RKO (cell line): ENCODE results near the gene CCDC183.
"Not testable (repeated sequence)": the region's sequence is repeated elsewhere in the genome, so short reads cannot be mapped to it uniquely, and the experiment has no call there.

Source experiments
- DNase-seq: peaks from one replicate; pipeline ENCODE4 v3.0.0-alpha.2; 2016; ENCODE audit warnings: low spot score

The CCDC183 gene

DNA sequence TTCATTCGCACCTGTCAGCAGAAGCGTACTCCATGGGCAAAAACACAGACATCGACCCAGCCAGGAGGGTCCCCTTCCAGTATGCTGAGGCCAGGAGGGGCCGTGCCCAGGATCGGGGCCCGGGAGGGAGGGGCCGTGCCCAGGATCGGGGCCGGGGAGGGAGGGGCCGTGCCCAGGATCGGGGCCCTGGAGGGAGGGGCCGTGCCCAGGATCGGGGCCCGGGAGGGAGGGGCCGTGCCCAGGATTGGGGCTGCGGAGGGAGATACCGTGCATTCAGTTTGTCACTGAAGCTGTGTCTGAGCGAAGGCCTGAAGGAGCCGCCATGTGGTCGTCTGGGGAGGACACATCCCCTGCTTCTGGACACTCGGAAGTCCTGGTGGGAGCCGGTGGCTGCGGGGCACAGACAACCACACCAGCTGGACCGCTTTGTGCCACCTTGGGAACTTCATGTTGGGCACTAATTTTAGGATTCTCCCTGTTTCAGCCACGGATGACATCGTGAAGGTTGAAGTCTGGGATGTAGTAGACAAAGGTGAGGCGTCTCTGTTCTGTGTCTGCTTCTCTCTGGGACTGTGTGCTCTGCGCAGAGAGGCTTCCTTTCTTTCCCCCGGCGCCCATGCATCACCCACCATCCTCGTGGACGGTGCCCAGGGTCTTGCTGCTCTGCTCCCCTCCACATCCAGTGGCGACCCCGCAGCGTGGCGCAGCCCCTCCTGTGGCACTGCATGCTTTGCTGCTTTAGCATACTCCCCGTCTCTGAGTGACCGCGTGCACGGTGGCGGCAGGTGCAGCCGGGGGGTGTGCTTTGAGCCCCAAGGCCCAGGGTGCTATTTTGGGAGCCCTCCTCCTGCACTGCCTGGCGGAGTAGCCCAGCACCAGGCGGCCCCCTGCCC, 29.4 kb downstream of the CCDC183 start:
- no peak for DNase-seq

DNA sequence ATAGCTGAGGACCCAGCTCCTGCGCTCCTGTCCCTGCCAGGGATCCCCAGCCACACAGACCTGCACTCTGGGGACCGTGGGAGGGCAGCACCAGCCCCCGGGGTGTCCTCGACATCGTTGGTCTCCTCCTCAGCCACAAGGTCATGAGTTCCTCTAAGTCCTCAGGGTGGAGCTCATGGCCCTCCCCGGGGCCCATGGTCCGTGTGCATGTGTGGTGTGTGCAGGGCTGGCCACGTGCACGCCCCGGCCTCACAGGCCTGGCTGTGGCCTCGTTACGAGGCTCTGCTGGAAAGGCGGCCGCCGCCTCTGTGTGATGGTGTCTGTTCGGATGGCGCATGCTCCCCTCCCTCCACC, 30.0 kb downstream of the CCDC183 start:
- no peak for DNase-seq

DNA sequence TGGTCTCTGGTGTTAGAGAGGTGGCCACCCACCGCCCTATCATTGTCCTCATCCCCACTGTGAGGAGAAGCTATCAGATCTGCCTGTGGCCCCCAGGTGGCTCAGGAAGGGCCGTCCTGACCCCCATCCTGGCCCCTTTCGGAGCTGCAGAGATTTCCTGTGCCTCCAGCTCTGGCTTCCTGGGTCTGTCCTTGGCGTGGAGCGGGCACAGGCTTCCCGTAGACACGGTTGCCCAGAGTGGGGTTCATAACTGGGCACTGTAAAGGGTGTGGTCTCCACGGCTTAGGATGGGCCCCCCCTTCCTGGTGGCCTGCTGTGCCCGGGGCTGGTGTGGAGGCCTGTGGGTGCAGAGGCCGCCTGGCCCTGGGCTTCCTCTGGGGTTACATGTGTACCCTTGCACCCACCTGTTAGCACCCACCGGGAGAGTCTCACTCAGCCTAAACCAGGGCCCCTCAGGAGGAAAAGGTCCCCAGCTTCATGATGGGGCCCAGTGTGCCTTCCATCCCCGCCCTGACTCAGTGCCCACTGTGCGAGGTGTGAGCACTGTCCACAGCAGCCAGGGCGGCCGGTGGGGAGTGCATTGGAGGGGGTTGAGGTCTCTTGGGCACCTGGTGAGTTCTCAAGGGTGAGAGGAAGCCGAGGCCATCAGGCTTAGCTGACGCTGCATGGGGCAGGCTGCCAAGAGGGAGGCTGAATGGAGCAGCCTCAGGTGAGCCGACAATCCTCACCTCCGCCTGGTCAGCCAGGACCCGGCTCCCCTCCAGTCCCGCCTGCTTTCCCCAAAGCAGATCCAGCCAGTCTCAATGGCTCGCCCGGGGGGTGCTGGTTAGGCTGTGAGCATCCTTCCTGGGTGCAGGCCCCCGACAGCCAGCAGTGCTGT, 30.8 kb downstream of the CCDC183 start:
- no peak for DNase-seq

DNA sequence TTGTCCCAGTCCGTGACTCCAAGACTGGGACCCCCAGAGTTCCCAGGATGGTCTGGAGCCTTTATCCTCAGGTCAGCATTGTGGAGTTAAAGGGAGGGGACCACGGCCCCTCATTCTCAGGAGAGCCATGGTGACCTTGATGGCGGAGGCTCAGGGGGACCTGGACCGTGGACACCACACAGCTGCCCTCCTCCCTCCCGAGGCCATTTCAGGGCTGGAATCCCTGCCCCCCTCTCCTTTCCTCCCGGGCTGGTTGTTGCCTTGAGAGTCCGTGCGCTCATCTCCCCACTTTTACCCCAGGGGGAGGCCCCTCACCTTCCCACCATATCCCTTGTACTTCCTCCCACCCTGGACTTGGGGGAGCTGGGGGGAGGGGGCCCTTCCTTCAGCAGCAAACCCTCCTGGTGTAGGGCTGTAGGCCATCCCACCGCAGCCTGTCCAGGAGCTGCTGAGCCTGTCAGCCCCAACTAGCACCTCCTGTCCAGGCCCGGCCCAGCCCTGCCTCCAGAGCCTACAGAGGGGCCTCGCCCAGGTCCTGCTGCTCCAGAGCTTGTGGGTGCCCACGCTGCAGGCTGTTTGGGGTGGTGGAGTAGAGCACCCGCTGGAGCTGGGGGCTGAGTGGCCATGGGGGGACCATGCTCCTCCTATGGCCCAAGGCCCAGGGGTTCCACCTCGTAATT, 31.8 kb downstream of the CCDC183 start:
- DNase-seq, result no peak

DNA sequence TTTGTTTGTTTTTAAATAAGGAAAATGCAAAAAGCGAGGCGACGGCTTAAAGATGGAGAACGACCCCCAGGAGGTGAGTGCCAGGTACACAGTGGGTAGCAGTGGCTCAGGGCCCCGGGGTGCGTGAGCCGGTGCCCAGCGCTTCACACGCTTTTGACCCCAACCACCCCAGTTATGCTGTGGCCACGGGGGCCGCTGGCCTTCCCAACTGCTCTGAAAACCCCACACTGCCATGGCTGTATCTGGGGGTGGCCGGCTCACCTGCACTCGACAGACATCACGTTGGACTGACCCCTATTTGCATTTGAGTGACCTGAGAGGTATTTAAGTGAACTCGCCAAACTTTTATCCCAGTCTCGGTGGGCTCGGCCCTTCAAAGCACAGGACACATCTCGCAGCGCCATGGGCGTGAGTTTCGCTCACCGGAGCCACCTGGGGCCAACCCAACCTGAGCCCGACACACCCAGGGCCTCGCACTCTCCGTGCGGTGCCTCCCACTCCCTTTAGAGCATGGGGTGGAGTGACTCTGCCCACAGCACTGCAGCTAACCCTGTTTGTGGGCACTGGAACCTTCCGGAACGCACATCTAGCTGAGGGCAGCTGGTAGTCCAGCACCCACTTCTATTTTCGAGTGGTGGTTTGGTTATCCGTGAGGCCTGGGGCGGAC, 32.5 kb downstream of the CCDC183 start:
- no peak for DNase-seq

DNA sequence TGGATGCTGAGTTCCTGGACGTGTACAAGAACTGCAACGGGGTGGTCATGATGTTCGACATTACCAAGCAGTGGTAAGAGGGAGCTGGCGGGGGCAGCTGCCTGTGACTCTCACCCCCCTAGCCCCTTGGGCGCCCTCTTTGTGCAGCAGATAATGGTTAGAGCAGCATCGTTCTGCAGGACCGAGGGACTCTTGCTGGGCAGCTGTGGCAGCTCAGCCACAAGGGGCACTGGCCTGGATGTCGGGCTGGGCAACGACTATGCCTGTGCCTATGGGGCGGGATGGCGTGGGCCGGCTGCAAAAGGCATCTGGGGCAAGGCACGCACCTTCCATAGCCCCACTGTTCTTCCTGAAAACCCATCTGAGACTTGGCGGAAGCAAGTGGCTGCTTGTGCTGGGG, 33.3 kb downstream of the CCDC183 start:
- no peak for DNase-seq

DNA sequence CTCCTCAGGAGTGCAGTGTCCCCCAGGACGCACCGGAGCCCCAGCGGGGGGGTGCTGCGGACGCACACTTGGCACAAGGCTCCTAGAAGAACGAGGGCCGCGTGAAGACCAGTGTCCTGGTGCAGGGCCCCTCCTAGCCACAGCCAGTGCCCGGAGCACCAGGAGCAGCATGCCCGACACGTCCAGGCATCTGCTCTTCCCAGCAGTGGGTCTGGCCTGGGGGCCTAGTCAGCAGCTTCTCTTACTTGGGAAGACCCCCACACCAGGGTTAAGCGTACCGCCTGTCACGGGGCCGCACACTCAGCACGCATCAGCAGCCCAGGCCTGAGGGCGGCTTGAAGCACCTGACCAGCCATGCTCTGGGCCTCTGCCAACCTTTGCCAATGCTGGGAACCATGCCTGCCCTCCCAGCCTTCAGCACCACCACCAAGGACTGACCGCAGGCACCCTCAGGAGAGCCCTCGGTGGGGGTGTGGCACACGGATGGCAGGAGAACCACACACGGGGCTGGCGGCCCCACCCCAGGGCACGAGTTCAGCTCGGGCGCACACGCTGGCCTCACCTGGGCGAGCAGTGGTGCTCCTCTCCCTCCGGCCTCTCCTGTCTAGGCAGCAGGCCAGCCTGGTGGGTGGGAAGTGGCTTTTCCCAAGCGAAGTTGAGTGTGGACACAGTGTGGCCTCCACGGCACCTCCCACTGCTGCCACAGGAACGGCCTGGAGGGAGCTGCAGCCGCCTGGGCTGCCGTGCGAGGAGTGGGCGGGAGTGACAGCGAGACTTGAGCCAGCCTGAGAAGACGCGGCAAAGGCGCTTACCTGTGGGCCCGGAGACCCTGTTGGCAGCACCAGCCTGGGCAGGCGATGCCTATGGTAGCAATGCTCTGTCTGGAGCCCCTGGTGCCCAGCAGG, 34.1 kb downstream of the CCDC183 start:
- DNase-seq, result no peak

DNA sequence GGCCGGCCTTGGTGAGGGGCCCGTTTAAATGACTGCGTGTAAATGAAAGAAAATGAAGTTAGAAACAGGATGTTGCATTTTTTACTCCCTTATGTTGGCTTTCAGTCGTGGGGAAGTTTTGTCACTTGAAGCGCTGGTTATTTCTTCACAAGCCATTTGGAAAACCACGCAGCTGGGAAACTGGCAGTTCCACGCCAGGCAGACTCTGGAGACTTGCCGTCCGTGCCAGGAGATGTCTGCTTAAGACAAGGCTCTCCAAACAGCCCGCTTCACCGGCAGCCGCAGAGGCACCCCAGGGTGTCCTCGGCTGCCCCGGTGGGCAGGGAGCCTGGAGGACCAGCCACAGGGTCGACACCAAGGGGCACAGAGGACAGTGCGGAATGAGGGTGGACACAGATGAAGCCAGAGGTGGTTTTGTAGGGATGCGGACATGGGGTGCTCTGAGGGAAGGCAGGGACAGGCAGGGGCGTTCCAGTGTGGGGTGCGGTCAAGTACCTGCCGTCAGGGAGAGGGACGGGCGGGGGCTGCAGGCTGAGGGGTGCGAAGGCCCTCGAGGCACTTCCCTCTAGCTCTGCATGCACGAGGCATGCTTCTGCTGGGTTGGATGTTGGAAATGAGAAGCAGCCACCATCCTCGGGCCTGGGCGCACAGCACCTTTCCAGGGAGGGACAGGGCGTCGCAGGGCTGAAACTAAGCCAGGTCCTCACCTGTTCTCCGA, 35.0 kb downstream of the CCDC183 start:
- no peak for DNase-seq

DNA sequence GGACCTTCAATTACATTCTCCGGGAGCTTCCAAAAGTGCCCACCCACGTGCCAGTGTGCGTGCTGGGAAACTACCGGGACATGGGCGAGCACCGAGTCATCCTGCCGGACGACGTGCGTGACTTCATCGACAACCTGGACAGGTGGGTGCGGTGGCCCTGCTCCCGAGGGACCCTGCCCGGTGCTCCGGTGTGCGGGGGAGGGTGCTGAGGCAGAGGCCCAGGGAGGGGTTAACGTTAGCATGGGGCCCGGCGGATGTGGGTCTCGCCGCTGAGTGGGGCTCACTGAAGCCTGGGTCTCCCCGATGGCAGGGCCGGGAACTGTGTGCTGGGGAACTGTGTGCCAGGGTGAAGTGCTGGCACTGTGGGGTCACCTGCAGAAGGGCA, 35.6 kb downstream of the CCDC183 start:
- no peak for DNase-seq

DNA sequence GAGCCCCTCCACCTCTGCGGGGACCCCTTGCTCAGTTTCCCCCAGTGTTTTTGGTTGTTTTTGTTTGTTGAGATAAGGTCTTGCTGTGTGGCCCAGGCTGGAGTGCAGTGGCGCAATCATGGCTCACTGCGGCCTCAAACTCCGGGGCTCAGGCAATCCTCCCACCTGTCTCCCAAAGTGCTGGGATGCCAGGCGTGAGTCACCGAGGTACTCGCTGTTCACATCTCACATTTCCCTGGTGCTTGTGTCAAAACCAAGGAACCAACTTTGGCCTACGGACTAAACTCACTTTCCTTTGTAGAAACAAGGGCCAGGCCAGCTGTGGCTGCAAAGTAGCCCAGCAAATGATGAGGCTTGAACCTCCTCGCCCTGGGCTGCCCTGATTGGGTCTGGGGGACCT, 36.4 kb downstream of the CCDC183 start:
- DNase-seq, result no peak

DNA sequence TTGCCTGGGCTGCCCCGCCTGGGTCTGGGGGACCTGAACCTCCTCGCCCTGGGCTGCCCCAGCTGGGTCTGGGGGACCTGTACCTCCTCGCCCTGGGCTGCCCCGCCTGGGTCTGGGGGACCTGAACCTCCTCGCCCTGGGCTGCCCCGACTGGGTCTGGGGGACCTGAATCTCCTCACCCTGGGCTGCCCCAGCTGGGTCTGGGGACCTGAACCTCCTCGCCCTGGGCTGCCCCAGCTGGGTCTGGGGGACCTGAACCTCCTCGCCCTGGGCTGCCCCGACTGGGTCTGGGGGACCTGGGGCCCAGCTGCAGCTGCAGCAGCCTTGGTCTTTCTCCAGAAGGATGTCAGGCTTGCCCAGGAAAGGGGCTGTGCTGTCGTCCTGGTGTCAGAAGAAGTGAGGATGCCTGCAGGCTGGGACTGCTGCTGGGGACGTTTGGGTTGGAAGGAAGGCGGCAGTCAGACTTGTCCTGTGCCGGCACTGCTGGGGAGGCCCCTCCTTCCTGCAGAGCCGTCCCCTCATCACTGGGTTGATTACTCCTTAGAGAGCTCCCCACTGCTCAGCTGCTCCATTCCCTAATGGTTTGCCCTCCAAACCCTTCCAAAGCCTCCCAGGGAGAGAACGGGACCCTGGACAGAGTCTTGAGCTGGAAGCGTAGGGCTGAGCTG, 37.4 kb downstream of the CCDC183 start:
- not testable (repeated sequence) for DNase-seq

DNA sequence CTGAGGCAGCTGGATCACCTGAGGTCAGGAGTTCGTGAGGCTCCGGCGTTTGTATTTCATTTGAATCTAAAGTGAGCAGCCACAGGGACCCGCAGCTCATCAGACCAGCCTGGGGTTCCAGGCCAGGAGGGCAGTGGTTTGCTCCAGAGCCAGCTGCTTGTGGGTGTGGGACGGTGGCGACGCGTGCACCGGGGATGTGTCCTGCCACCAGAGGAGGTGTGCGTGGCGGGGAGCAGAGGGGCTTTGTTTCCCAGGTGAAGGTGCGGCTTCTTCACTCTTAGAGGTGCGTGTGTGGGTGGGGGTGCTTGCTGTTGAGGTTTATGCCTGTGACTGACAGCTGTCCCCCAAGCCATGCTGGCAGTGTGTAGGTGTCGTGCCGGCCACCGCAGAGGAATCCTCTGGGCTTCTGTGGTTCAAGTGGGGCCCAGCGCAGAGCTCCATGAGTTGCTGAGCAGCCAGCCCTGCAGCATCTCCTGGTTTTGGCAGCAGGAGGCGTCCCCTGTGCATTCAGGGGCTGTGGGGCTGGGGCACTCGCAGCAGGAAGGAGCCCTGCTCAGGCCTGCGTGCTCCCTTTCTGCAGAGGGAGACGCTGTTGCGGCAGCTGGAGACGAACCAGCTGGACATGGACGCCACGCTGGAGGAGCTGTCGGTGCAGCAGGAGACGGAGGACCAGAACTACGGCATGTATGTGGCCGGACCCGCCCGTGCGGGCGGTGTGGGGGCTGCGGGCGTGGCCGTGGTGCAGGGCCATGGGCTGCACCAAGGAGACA, 39.2 kb downstream of the CCDC183 start:
- DNase-seq, result no peak

DNA sequence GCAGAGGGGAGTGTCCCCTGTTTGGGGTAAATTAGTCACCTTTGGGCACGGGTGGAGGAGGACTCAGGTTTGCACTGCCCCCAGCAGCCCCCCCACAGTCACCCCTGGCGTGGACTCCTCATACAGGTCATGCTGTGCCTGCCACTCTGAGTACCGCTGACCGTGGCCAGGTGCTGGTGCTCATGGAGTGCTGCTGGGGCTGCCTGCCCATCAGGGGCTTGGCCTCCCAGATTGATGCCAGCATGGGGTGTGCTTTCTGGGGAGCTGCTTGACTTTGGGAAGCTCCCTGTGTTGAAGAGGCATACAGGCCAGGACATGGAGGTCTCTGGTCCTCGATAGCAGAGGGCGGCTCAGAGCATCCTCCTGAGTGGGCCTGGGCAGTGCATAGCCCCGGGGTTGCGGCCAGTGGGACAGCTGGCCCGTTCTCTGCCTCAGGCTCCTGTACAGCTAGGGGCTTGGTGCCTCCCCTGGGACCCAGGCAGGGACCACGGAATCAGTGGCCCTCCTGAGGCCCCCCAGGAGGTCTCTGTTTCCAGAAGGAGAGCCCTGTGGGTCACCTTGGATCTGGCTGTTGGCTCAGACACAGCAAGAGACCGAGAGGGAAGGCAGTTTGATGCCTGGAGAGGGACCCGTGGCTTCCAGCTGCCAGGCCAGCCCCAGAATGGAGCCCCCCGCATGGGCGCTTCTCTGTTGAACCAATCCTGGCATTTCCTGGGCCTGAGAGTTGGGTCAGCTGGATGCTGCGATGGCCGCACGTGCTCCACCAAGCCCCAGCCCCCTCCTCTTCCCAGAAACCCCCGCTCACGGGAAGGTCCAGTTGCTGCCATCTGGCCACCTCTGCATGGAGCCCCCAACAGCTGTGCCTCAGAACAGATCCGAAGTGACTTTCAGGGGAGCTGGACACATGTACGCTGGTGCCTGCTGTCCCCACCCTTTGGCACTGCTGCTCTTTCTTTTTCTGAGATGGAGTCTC, 40.1 kb downstream of the CCDC183 start:
- DNase-seq, result no peak

DNA sequence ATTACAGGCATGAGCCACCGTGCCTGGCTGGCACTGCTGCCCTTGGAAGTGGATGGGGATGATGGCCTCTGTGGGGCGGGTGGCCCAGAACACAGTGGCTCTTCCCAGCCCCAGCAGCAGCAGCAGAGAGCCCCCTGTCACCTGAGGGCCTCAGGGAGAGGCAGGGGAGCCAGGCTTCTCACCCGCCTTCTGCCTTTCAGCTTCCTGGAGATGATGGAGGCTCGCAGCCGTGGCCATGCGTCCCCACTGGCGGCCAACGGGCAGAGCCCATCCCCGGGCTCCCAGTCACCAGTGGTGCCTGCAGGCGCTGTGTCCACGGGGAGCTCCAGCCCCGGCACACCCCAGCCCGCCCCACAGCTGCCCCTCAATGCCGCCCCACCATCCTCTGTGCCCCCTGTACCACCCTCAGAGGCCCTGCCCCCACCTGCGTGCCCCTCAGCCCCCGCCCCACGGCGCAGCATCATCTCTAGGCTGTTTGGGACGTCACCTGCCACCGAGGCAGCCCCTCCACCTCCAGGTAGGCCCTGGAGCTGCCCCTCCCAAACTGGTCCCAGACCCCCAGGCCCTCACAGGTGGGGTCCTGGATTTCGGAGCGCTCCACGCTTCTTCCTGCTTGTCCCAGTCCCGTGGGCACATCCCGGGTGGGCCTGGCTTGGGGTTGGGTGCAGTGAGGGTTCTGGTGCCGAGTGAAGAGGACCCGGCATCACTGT, 41.2 kb downstream of the CCDC183 start:
- DNase-seq, result no peak

DNA sequence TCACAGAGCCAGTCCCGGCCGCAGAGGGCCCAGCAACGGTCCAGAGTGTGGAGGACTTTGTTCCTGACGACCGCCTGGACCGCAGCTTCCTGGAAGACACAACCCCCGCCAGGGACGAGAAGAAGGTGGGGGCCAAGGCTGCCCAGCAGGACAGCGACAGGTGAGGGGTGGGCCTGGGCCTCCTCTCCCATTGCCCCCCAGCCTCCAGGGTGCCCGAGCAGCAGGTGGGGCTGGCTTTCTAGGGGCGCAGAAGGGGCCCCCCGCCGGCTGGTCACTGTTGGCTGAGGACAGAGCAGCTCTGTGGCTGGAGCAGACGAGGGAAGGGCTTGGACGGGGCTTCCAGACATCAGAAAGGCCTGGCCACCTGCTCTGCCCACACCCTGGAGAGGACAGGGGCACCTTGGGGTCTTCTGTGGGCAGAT, 41.7 kb downstream of the CCDC183 start:
- not testable (repeated sequence) for DNase-seq

DNA sequence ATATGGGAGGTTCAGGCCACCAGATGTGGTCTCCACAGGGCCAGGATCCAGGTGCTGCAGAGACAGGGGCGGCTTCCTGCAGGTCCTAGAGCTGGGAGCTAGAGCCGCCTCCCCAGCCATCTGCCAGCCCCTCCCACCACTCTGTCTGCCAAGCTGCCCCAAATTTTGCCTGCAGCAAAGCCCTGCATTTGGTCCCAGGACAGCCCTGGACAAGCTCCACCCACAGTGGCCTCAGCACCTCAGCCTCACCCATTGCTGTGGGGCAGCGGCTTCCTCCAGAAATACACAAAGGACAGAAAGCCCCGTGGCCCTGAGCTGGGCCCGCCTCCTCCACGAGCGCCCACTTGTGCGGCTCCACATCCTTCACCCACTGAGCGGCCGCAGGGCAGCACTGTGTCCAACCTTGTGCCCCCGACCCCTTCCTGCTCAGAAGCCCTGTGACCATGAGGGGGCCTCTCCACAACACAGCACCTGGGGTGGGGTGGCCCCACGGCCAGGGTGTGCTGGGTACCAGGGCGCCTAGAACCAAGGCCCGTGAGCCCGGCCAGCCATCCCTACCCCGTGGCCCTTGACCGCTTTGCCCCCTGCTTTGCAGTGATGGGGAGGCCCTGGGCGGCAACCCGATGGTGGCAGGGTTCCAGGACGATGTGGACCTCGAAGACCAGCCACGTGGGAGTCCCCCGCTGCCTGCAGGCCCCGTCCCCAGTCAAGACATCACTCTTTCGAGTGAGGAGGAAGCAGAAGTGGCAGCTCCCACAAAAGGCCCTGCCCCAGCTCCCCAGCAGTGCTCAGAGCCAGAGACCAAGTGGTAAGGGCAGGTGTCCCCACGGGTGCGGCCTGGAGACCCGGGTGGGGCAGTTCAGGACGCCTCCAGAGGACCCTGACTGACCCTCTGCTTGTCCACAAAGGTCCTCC, 42.4 kb downstream of the CCDC183 start:
- no peak for DNase-seq
